Frontal cortex (tissue), 4 donors: ENCODE results near the gene BTC. TPM values are rescaled to one million over a fixed set of nuclear protein-coding genes. Genes with fewer than 3 reads are reported as not detected.
"Not testable (repeated sequence)": the region's sequence is repeated elsewhere in the genome, so short reads cannot be mapped to it uniquely, and the experiment has no call there.

Experiments used
- DNase-seq, 2 donors: peaks; one replicate each; pipeline ENCODE4 v3.0.0; 2012; ENCODE audit warnings: low spot score in 2 of 2
- FAIRE-seq: peaks from 2 replicates; lab custom pipeline; 2012; peaks lifted over from hg19 to GRCh38; lab: Jason Lieb, UNC
- total RNA-seq: library from RNA; depleted of rRNA; stranded (reverse); fragments of >200 nt; gene quantifications from one replicate; pipeline ENCODE4 v1.2.3, GENCODE V29; 2014
- donor health status: control.
- donor health status: control.
- donor health status: control.

BTC gene
- not detected for total RNA-seq

GRCh38 chr4:74794382-74795010, at the start of gene BTC:
Gene BTC, minus strand, starts transcription at chr4:74794523. Its CDS starts 198 bp downstream, at chr4:74794325.
- DNase-seq (peak in 1 of 2 donors; percentile 14), FAIRE-seq (no peak)

GRCh38 chr4:74840936-74841509, 46.7 kb upstream of the BTC start:
- DNase-seq: no peak
- no peak for FAIRE-seq

- FAIRE-seq (no peak), DNase-seq (no peak)
Observed at GRCh38 chr4:74838746-74839370, 44.5 kb upstream of the BTC start.

GRCh38 chr4:74830928-74831327, 36.6 kb upstream of the BTC start:
- no peak for FAIRE-seq
- DNase-seq: no peak

GRCh38 chr4:74823194-74823593, 28.9 kb upstream of the BTC start:
- FAIRE-seq: no peak
- no peak for DNase-seq

GRCh38 chr4:74822603-74823002, 28.3 kb upstream of the BTC start:
- DNase-seq: no peak
- FAIRE-seq: no peak

- no peak for FAIRE-seq
Observed at GRCh38 chr4:74821541-74821940, 27.2 kb upstream of the BTC start.

GRCh38 chr4:74814052-74814451, 19.7 kb upstream of the BTC start:
- DNase-seq: no peak
- FAIRE-seq: no peak

More at GRCh38 chr4:74821541-74821940, 27.2 kb upstream of the BTC start:
- DNase-seq: no peak

- DNase-seq, FAIRE-seq: not testable (repeated sequence)
Observed at GRCh38 chr4:74812056-74812455, 17.7 kb upstream of the BTC start.

- FAIRE-seq (no peak), DNase-seq (no peak)
Observed at GRCh38 chr4:74805601-74806000, 11.3 kb upstream of the BTC start.

GRCh38 chr4:74800310-74800709, 6.0 kb upstream of the BTC start:
- FAIRE-seq (no peak), DNase-seq (no peak)

- FAIRE-seq: no peak
- no peak for DNase-seq
Observed at GRCh38 chr4:74796631-74797030, 2.3 kb upstream of the BTC start.

- DNase-seq (peak; percentile 11 to 29), FAIRE-seq (no peak)
Observed at GRCh38 chr4:74793757-74794381, 454 bp downstream of the BTC start.

GRCh38 chr4:74790652-74791051, 3.7 kb downstream of the BTC start:
- no peak for DNase-seq
- FAIRE-seq: no peak

- FAIRE-seq (no peak), DNase-seq (no peak)
Observed at GRCh38 chr4:74789518-74789917, 4.8 kb downstream of the BTC start.

GRCh38 chr4:74777531-74777930, 16.8 kb downstream of the BTC start:
- no peak for FAIRE-seq
- no peak for DNase-seq

GRCh38 chr4:74772783-74773182, 21.5 kb downstream of the BTC start:
- DNase-seq: no peak
- FAIRE-seq: no peak

GRCh38 chr4:74772106-74772505, 22.2 kb downstream of the BTC start:
- FAIRE-seq (no peak), DNase-seq (no peak)

GRCh38 chr4:74770226-74770910, 24.0 kb downstream of the BTC start:
- FAIRE-seq: no peak
- DNase-seq: no peak

- no peak for FAIRE-seq
- no peak for DNase-seq
Observed at GRCh38 chr4:74768857-74769525, 25.3 kb downstream of the BTC start.
